H9 (cell line): Measurements from ENCODE around the gene RGS6. TPM values are rescaled to one million over a fixed set of nuclear protein-coding genes. Genes with fewer than 3 reads are reported as not detected.

Experiments used
- DNase-seq: peaks from one replicate; pipeline ENCODE4 v3.0.0-alpha.2; 2017
- H2AFZ ChIP-seq: one replicate; pipeline ENCODE4 v1.6.1; 2013; ENCODE audit warnings: mild to moderate bottlenecking, low read length, control low read depth, moderate library complexity
- H2AK5ac ChIP-seq: 2 replicates; pipeline ENCODE4 v1.6.1; 2013; ENCODE audit warnings: low read length, control low read depth, mixed read lengths; ENCODE audit not compliant: insufficient read length
- H2BK120ac ChIP-seq: one replicate; pipeline ENCODE4 v1.6.1; 2013; ENCODE audit warnings: low read depth, mild to moderate bottlenecking, low read length, control low read depth, inconsistent platforms; ENCODE audit not compliant: poor library complexity, severe bottlenecking
- H2BK12ac ChIP-seq: 2 replicates; pipeline ENCODE4 v1.6.1; 2013; ENCODE audit warnings: low read length, control low read depth, mixed read lengths, low read depth; ENCODE audit not compliant: insufficient read length
- H2BK15ac ChIP-seq: 2 replicates; pipeline ENCODE4 v1.6.1; 2013; ENCODE audit warnings: low read depth, low read length, control low read depth
- H2BK20ac ChIP-seq: one replicate; pipeline ENCODE4 v1.6.1; 2013; ENCODE audit warnings: low read depth, mild to moderate bottlenecking, low read length, control low read depth, inconsistent platforms; ENCODE audit not compliant: poor library complexity, severe bottlenecking
- H2BK5ac ChIP-seq: 2 replicates; pipeline ENCODE4 v1.6.1; 2013; ENCODE audit warnings: low read length, control low read depth, mixed read lengths; ENCODE audit not compliant: insufficient read length
- H3K14ac ChIP-seq: 2 replicates; pipeline ENCODE4 v1.6.1; 2013; ENCODE audit warnings: low read length, control low read depth; ENCODE audit not compliant: insufficient read depth
- H3K18ac ChIP-seq: 2 replicates; pipeline ENCODE4 v1.6.1; 2013; ENCODE audit warnings: low read depth, mild to moderate bottlenecking, mixed read lengths, low read length, control low read depth; ENCODE audit not compliant: insufficient read length
- H3K23ac ChIP-seq: 2 replicates; pipeline ENCODE4 v1.6.1; 2013; ENCODE audit warnings: low read length, control low read depth, mixed read lengths, low read depth; ENCODE audit not compliant: insufficient read length
- H3K23me2 ChIP-seq: 2 replicates; pipeline ENCODE4 v1.6.1; 2013; ENCODE audit warnings: low read depth, mild to moderate bottlenecking, mixed read lengths, low read length, control low read depth; ENCODE audit not compliant: insufficient read length, poor library complexity, severe bottlenecking
- H3K27ac ChIP-seq: 2 replicates; pipeline ENCODE4 v1.5.1; 2013; ENCODE audit warnings: low read length, control low read depth, mixed read lengths, low read depth; ENCODE audit not compliant: insufficient read length
- H3K27me3 ChIP-seq: 2 replicates; pipeline ENCODE4 v1.6.1; 2013; ENCODE audit warnings: low read length, control low read depth, inconsistent platforms; ENCODE audit not compliant: insufficient read depth
- H3K4ac ChIP-seq: 2 replicates; pipeline ENCODE4 v1.6.1; 2013; ENCODE audit warnings: low read depth, mild to moderate bottlenecking, control low read depth, inconsistent platforms, low read length, moderate library complexity
- H3K4me1 ChIP-seq: 2 replicates; pipeline ENCODE4 v1.6.1; 2013; ENCODE audit warnings: low read length, control low read depth, inconsistent platforms; ENCODE audit not compliant: insufficient read depth
- H3K4me2 ChIP-seq: 2 replicates; pipeline ENCODE4 v1.6.1; 2013; ENCODE audit warnings: low read length, control low read depth, mixed read lengths; ENCODE audit not compliant: insufficient read length, insufficient read depth
- H3K56ac ChIP-seq: 2 replicates; pipeline ENCODE4 v1.6.1; 2013; ENCODE audit warnings: low read depth, mild to moderate bottlenecking, mixed read lengths, low read length, control low read depth; ENCODE audit not compliant: insufficient read length
- H3K79me1 ChIP-seq: 2 replicates; pipeline ENCODE4 v1.6.1; 2013; ENCODE audit warnings: low read depth, mild to moderate bottlenecking, moderate library complexity, low read length, control low read depth, inconsistent platforms; ENCODE audit not compliant: insufficient read depth, poor library complexity, severe bottlenecking
- H3K79me2 ChIP-seq: 2 replicates; pipeline ENCODE4 v1.6.1; 2013; ENCODE audit warnings: low read length, control low read depth, inconsistent platforms; ENCODE audit not compliant: insufficient read depth
- H3K9ac ChIP-seq: 2 replicates; pipeline ENCODE4 v1.6.1; 2013; ENCODE audit warnings: low read length, control low read depth, mixed read lengths; ENCODE audit not compliant: insufficient read length; ENCODE audit errors: extremely low read depth
- H3K9me3 ChIP-seq: one replicate; pipeline ENCODE4 v1.6.1; 2013; ENCODE audit warnings: low read depth, low read length, inconsistent platforms; ENCODE audit not compliant: control insufficient read depth
- H3T11ph ChIP-seq: one replicate; pipeline ENCODE4 v1.6.1; 2013; ENCODE audit warnings: mild to moderate bottlenecking, low read length, control low read depth, inconsistent platforms
- H4K20me1 ChIP-seq: one replicate; pipeline ENCODE4 v1.6.1; 2013; ENCODE audit not compliant: control insufficient read depth, insufficient read length, insufficient read depth
- H4K5ac ChIP-seq: 2 replicates; pipeline ENCODE4 v1.6.1; 2013; ENCODE audit warnings: low read depth, mild to moderate bottlenecking, mixed read lengths, low read length, control low read depth; ENCODE audit not compliant: insufficient read length
- H4K8ac ChIP-seq: replicated peaks from 2 replicates; pipeline ENCODE4 v1.6.1; 2013; ENCODE audit warnings: low read length, control low read depth, mixed read lengths, low read depth; ENCODE audit not compliant: insufficient read length
- H4K91ac ChIP-seq: 2 replicates; pipeline ENCODE4 v1.6.1; 2013; ENCODE audit warnings: low read depth, mild to moderate bottlenecking, moderate library complexity, mixed read lengths, low read length, control low read depth; ENCODE audit not compliant: insufficient read length
- H3K27ac Mint-ChIP-seq, 3 experiments: 2 replicates in 2 of 3; 3 replicates in 1 of 3; pipeline ENCODE4 v1.8.0; 2020 to 2021; ENCODE audit warnings: mixed read lengths in 3 of 3, mild to moderate bottlenecking in 1 of 3, moderate library complexity in 1 of 3
- H3K27me3 Mint-ChIP-seq: 2 replicates; pipeline ENCODE4 v1.8.0; 2021; ENCODE audit warnings: low read depth, mild to moderate bottlenecking, moderate library complexity, mixed read lengths
- H3K36me3 Mint-ChIP-seq, 3 experiments: 2 replicates in 2 of 3; 3 replicates in 1 of 3; pipeline ENCODE4 v1.8.0; 2020 to 2021; ENCODE audit warnings: low read depth in 3 of 3, mixed read lengths in 3 of 3; ENCODE audit not compliant: insufficient read depth in 1 of 3
- H3K4me1 Mint-ChIP-seq, 2 experiments: 2 replicates each; pipeline ENCODE4 v1.8.0; 2020; ENCODE audit warnings: mixed read lengths in 2 of 2
- H3K4me3 Mint-ChIP-seq, 2 experiments: 2 replicates in 1 of 2; 3 replicates in 1 of 2; pipeline ENCODE4 v1.8.0; 2020 to 2021; ENCODE audit warnings: mild to moderate bottlenecking in 2 of 2, mixed read lengths in 2 of 2, moderate library complexity in 1 of 2
- H3K9me3 Mint-ChIP-seq, 2 experiments: 2 replicates in 1 of 2; 3 replicates in 1 of 2; pipeline ENCODE4 v1.8.0; 2020; ENCODE audit warnings: mild to moderate bottlenecking in 2 of 2, mixed read lengths in 2 of 2, moderate library complexity in 1 of 2
- CTCF ChIP-seq: fragments of 200-600 bp; sonication (generic); conservative IDR thresholded peaks from 3 replicates; pipeline ENCODE4 v1.8.0; 2021; ENCODE audit warnings: antibody characterized with exemption, mild to moderate bottlenecking
- WGBS: extraction: QIAGEN DNeasy Blood & Tissue Kit; methylation state at CpG from one replicate; pipeline ENCODE4 v1.1.7; 2013; ENCODE audit warnings: missing lambda C conversion rate, low lambda C conversion rate, mixed read lengths; ENCODE audit not compliant: insufficient read length; ENCODE audit errors: extremely low coverage; 5-methylcytosine and 5-hydroxymethylcytosine counted together
- total RNA-seq: library from RNA; stranded (reverse); gene quantifications from 2 replicates; pipeline ENCODE4 v1.2.1, GENCODE V29; 2021

RGS6 gene
- total RNA-seq, 1 experiment from 2014 or later, result 3.0 TPM

- H4K8ac ChIP-seq, result no peak overlapping the region
- no CpG with 5 or more reads among the region's 1 CpG for WGBS
- no peak overlapping the region for H4K5ac ChIP-seq
Observed at GRCh38 chr14:72606879-72607278, 674.6 kb downstream of the RGS6 start.

More at GRCh38 chr14:72606879-72607278, 674.6 kb downstream of the RGS6 start:
- Histone ChIP-seq H3K4ac (no peak overlapping the region), H3K79me1 (no peaks in the 10 kb centered on the region), H3T11ph (no peak overlapping the region), H3K27ac (no peak overlapping the region), H2BK120ac (no peak overlapping the region), H2BK5ac (no peak overlapping the region), H2AFZ (no peak overlapping the region), H2AK5ac (no peak overlapping the region), H2BK15ac (no peak overlapping the region), H3K27me3 (no peaks in the 10 kb centered on the region), H4K20me1 (no peaks in the 10 kb centered on the region), H3K23me2 (no peaks in the 10 kb centered on the region), H2BK12ac (no peak overlapping the region), H4K91ac (no peak overlapping the region), H3K56ac (no peak overlapping the region), H3K4me2 (no peak overlapping the region), H3K4me1 (no peaks in the 10 kb centered on the region), H3K23ac (no peak overlapping the region), H3K9ac (no peak overlapping the region), H3K14ac (no peak overlapping the region), H3K9me3 (no peaks in the 10 kb centered on the region), H2BK20ac (no peak overlapping the region), H3K18ac (no peak overlapping the region), H3K79me2 (no peaks in the 10 kb centered on the region)
- Mint-ChIP-seq H3K4me1 (peaks cover 4 to 5% of the 10 kb centered on the region in 2 experiments; a peak in 2 of 4 replicates), H3K27ac (no peak overlapping the region), H3K27me3 (peaks cover 10% of the 10 kb centered on the region), H3K9me3 (no peaks in the 10 kb centered on the region; a peak in 1 of 5 replicates), H3K4me3 (no peak overlapping the region), H3K36me3 (no peaks in the 10 kb centered on the region; a peak in 1 of 7 replicates)
- no peak for DNase-seq
- no peak for TF ChIP-seq CTCF
